ENCODE results near the gene UQCRQ.

UQCRQ gene

GRCh38 chr5:132872788-132873118 lies 6.3 kb downstream of the UQCRQ start:
- no peak for DNase-seq
- Mint-ChIP-seq H3K4me1 (peaks cover 11% of the 10 kb centered on the region), H3K4me3 (no peak overlapping the region), H3K27me3 (no peaks in the 10 kb centered on the region), H3K36me3 (ENCODE audit: low read depth) (peaks cover 32% of the 10 kb centered on the region), H3K27ac (no peak overlapping the region), H3K9me3 (no peaks in the 10 kb centered on the region)
- ATAC-seq = no peak

DNA sequence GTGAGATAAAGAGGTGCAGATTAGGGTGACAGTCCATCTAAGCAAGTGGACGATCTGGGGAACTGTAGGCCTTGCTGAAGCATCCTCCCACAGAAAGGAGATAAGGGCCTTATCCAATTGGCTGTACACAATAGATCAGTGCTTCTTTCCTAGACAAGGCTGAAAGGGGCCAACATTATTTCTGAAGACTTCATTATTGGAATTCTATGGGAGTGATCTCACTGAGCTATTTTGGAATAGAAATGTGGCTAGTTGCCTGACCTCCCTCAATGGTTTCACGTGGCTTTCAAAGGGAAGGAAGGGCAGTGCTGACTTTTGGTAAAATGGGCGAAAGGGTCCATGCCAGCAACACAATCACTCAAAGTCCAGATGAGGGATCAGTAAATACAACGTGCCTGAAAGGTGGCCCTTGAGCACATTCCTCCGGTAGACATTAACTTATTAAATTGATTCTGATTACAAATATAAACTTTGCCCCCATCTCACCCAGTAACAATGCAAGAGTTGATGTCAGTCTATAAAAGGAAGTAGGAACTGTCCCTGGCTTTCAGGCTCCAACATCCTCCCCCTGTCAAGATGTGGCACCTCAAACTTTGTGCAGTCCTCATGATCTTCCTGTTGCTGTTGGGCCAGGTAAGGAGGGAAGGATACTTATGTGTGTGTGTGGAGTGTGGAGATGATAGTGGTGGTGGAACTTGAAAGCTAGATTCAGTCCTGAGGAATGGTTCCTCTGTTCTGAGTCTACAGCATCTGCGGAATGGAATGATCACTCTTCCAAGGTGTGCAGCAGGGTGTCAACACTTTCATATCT lies 6.9 kb downstream of the UQCRQ start, which contains the start of gene LEAP2:
Gene LEAP2 (plus strand): TSS at position 550 of the 811 bp plus-strand sequence. CDS start 27 bp downstream, at position 577.
- H3K4me3 Mint-ChIP-seq = no peak within 1 kb of the TSS
- peaks cover 5% of the 10 kb centered on the region for H3K4me1 Mint-ChIP-seq
- no peak for ATAC-seq
- no peak for DNase-seq
- peaks cover 32% of the 10 kb centered on the region for H3K36me3 Mint-ChIP-seq (ENCODE audit: low read depth)
- no peaks in the 10 kb centered on the region for H3K27me3 Mint-ChIP-seq
- H3K9me3 Mint-ChIP-seq = no peaks in the 10 kb centered on the region
- no peak within 1 kb of the TSS for H3K27ac Mint-ChIP-seq

- Mint-ChIP-seq H3K9me3 (no peaks in the 10 kb centered on the region), H3K36me3 (ENCODE audit: low read depth) (peaks cover 28% of the 10 kb centered on the region), H3K27me3 (no peaks in the 10 kb centered on the region), H3K4me3 (no peak overlapping the region), H3K4me1 (peaks cover under 1% of the 10 kb centered on the region), H3K27ac (no peak overlapping the region)
- ATAC-seq = no peak
- DNase-seq = no peak
These were observed 7.5 kb downstream of the UQCRQ start for GRCh38 chr5:132873930-132874271.

- H3K36me3 Mint-ChIP-seq (ENCODE audit: low read depth) = peaks cover 28% of the 10 kb centered on the region
- no peak for ATAC-seq
- no peak overlapping the region for H3K4me3 Mint-ChIP-seq
- H3K27ac Mint-ChIP-seq = no peak overlapping the region
- no peaks in the 10 kb centered on the region for H3K27me3 Mint-ChIP-seq
- H3K4me1 Mint-ChIP-seq = no peaks in the 10 kb centered on the region
- H3K9me3 Mint-ChIP-seq = no peaks in the 10 kb centered on the region
- no peak for DNase-seq
These were observed 9.7 kb downstream of the UQCRQ start for GRCh38 chr5:132876020-132876759.

- Mint-ChIP-seq H3K27me3 (no peaks in the 10 kb centered on the region), H3K27ac (no peak overlapping the region)
These were observed 11.0 kb downstream of the UQCRQ start for GRCh38 chr5:132877466-132877865.

DNA sequence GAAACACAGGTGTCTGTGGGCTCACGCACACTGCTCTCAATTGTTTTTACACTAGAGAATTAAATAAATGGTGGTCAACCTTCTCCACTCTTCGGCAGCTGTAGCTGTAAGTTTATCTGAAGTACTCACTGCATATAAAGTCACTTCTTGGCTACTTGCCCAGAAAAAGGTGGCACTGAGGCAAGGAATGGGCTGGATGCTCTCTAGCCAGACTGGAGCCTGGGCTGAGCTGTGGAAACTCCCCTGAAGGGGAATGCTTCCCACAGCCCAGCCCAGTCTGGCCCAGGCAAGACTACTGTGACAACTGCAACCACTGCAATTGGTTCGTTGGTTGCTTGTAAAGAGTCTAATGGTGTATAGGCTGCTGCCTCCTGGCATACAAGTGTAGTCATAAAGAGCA lies 11.5 kb downstream of the UQCRQ start:
- Mint-ChIP-seq H3K4me1 (no peaks in the 10 kb centered on the region), H3K27ac (peak overlapping the region; percentile 25), H3K36me3 (ENCODE audit: low read depth) (peaks cover 19% of the 10 kb centered on the region), H3K4me3 (no peak overlapping the region), H3K9me3 (no peaks in the 10 kb centered on the region), H3K27me3 (no peaks in the 10 kb centered on the region)
- DNase-seq = no peak
- ATAC-seq = no peak

More at GRCh38 chr5:132877466-132877865, 11.0 kb downstream of the UQCRQ start:
- Mint-ChIP-seq H3K36me3 (ENCODE audit: low read depth) (peaks cover 20% of the 10 kb centered on the region), H3K4me1 (no peaks in the 10 kb centered on the region), H3K4me3 (no peak overlapping the region), H3K9me3 (no peaks in the 10 kb centered on the region)
- ATAC-seq (no peak), DNase-seq (no peak)

DNA sequence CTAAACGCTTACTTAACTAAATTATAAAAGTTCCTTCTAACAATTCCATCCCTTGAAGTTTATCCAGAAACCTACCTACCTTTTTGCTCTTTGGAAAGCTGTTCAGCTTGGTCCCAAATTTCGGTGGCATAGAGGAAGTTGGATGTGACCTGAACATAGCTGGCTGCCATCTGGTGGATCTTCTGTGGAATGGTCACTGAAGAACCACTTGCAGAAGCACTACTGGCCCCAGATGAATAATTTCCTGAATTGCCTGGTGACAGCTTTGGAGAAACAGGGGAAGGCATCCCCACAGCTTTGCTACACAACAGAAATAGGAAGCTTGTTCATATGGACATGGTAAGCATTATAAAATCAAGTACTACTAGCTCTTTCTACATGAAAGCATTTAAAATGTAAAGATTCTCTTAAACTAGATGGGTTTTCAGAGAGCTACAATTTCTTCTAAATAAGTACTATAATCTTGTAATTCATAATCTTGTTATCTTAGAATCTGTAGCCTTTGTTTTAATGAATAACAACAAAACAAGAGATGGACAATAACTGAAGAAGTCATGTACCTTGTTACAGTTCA lies 16.9 kb downstream of the UQCRQ start:
- Mint-ChIP-seq H3K9me3 (no peaks in the 10 kb centered on the region), H3K4me1 (peaks cover 2% of the 10 kb centered on the region), H3K36me3 (ENCODE audit: low read depth) (peaks cover 31% of the 10 kb centered on the region), H3K27me3 (no peaks in the 10 kb centered on the region), H3K27ac (peak overlapping the region; percentile 53), H3K4me3 (no peak overlapping the region)
- no peak for DNase-seq
- ATAC-seq = peak; percentile 80

DNA sequence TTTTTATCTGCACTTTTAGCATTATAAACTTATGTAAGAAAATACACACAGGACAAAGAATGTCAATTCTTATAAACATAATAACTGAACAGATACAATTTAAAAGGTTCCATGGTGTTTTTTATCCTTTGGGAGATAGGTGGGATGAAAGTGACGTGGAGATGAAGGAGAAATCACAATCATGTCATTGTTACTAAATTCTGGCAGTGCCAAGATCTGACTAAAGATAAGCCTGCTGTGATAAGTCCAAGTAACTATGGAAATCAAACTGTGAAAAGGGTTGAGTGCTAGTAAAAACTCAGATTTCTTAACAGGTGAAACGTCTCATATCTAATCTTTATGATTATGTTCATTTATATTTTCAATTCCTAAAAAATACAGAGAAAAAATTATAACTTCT lies 18.1 kb downstream of the UQCRQ start:
- Mint-ChIP-seq H3K4me3 (no peak overlapping the region), H3K9me3 (no peaks in the 10 kb centered on the region), H3K36me3 (ENCODE audit: low read depth) (peaks cover 27% of the 10 kb centered on the region), H3K27me3 (no peaks in the 10 kb centered on the region), H3K4me1 (peaks cover 2% of the 10 kb centered on the region), H3K27ac (no peak overlapping the region)
- ATAC-seq (no peak), DNase-seq (no peak)

DNA sequence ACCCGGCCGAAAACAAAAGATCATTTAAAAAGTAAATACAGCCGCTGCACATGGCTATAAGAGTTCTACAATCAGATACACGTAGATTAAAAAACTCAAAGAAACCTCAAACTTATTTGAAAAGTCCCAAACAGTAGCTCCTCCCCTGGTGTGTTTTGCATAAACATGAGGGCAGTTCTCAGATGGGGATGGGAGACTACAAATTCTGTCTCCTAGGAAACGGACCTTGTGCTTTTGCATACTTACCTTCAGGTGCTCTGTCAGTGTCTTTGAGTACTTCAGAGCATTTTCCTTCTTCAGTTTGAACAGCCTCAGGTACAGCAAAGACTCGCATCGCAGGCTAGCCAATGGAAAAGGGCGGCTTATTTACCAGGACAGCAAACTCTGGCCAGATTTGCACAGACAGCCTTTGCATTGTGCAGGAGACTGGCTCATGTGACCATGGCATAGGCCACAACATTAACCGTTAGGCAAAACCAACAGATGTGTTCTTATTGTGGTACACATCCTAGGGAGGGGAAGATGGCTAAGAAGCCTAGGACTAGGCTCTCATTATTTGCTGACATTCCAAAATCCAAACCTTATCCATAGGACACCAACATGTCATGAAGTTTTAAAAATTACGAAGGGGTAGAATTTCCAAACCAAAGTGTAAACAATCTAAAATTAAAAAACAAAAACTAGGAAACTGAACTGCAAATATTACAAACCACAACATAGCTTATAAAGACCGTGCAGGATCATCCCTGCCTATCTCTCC lies 19.8 kb downstream of the UQCRQ start:
- no peak for DNase-seq
- Mint-ChIP-seq H3K9me3 (no peaks in the 10 kb centered on the region), H3K27me3 (no peaks in the 10 kb centered on the region), H3K4me3 (no peak overlapping the region), H3K4me1 (peaks cover 2% of the 10 kb centered on the region), H3K36me3 (ENCODE audit: low read depth) (peaks cover 25% of the 10 kb centered on the region), H3K27ac (no peak overlapping the region)
- ATAC-seq = no peak

GRCh38 chr5:132887283-132887682 lies 20.8 kb downstream of the UQCRQ start:
- Mint-ChIP-seq H3K9me3 (no peaks in the 10 kb centered on the region), H3K27me3 (no peaks in the 10 kb centered on the region), H3K27ac (no peak overlapping the region), H3K4me1 (peaks cover 2% of the 10 kb centered on the region), H3K36me3 (ENCODE audit: low read depth) (peaks cover 31% of the 10 kb centered on the region), H3K4me3 (no peak overlapping the region)
- ATAC-seq (no peak), DNase-seq (no peak)

- DNase-seq (no peak), ATAC-seq (no peak)
- no peaks in the 10 kb centered on the region for H3K9me3 Mint-ChIP-seq
- H3K27ac Mint-ChIP-seq = no peak overlapping the region
- peaks cover 34% of the 10 kb centered on the region for H3K36me3 Mint-ChIP-seq (ENCODE audit: low read depth)
- H3K4me1 Mint-ChIP-seq = peaks cover 2% of the 10 kb centered on the region
- no peak overlapping the region for H3K4me3 Mint-ChIP-seq
- H3K27me3 Mint-ChIP-seq = no peaks in the 10 kb centered on the region
These were observed 23.1 kb downstream of the UQCRQ start for GRCh38 chr5:132889501-132889900.

GRCh38 chr5:132890817-132891216 lies 24.4 kb downstream of the UQCRQ start:
- Mint-ChIP-seq H3K27me3 (no peaks in the 10 kb centered on the region), H3K4me1 (no peaks in the 10 kb centered on the region), H3K27ac (no peak overlapping the region), H3K36me3 (ENCODE audit: low read depth) (peaks cover 38% of the 10 kb centered on the region), H3K4me3 (no peak overlapping the region), H3K9me3 (no peaks in the 10 kb centered on the region)
- no peak for DNase-seq
- no peak for ATAC-seq

GRCh38 chr5:132895719-132896305 lies 29.4 kb downstream of the UQCRQ start:
- Mint-ChIP-seq H3K4me3 (no peak overlapping the region), H3K27me3 (no peaks in the 10 kb centered on the region), H3K9me3 (no peaks in the 10 kb centered on the region), H3K4me1 (no peaks in the 10 kb centered on the region), H3K36me3 (ENCODE audit: low read depth) (peaks cover 37% of the 10 kb centered on the region), H3K27ac (no peak overlapping the region)
- DNase-seq (no peak), ATAC-seq (no peak)

DNA sequence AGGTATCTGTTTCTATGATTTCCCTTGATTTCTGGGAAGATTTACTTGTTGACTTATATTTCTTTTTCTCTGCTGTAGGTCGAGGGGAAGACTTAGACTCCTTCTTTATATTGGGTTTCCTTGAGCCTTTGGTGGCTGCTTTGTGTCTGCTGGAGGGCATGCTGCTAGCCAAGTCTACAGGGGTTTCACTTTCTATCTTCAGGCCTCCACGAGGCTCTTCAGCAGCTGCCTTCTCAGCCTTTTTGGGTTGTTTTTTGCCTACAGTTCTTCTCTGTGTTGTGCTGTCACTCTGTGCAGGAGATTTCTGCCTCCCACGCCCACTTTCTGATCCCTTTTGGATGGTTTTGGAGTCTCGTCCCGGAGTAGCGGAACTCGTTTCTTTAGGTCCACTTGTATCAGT lies 30.2 kb downstream of the UQCRQ start:
- Mint-ChIP-seq H3K27ac (peak overlapping the region; percentile 21), H3K36me3 (ENCODE audit: low read depth) (peaks cover 37% of the 10 kb centered on the region), H3K4me3 (no peak overlapping the region), H3K4me1 (no peaks in the 10 kb centered on the region), H3K9me3 (no peaks in the 10 kb centered on the region), H3K27me3 (no peaks in the 10 kb centered on the region)
- ATAC-seq (no peak), DNase-seq (no peak)

All from activated naive CD8-positive, alpha-beta T cell treated with anti-CD3 and anti-CD28 coated beads, Interleukin-2, amount 50 U/mL, for 24 hours (primary cell).